ENCODE measurements around the gene ZNF14.

DNA sequence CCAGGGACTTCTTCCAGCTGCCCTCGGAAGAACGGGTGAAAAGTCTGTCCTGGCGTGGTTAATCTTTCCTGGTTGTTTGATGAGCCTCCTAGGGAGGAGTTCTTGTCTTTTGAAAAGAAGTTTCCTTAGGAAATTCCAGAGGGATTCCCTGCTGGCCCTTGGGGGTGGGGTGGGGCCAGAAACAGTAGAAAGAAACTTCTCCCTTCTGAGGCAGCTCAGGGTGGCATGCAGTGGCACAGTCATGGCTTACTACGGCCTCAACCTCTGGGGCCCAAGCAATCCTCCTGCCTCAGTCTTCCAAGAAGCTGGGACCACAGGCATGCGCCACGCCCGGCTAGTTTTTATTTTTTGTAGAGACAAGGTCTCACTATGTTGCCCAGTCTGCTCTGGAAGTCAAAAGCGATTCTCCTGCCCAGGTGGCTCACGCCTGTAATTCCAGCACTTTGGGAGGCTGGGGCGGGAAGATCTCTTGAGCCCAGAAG is 62.8 kb downstream of the ZNF14 start:
- TF ChIP-seq CTCF (IDR thresholded peaks at IDR 0.05): no peak
- TF ChIP-seq EZH2 (IDR thresholded peaks at IDR 0.05): no peak
